HepG2 (cell line): Measurements from ENCODE around the gene MRPS31. TPM values are rescaled to one million over a fixed set of nuclear protein-coding genes. Genes with fewer than 3 reads are reported as not detected.

Experiments used
- FOSL2 ChIP-seq: sonication (generic); formaldehyde crosslinking; IDR thresholded peaks from 2 replicates; pipeline ENCODE4 v1.4.0; 2020; ENCODE audit warnings: missing genetic modification reagents
- HNF1A ChIP-seq, 2 experiments: sonication (generic) in 1 of 2; formaldehyde crosslinking in 1 of 2; IDR thresholded peaks; 2 replicates each; pipeline versions ENCODE4 v1.4.0 to v1.6.1; 2016 to 2020; ENCODE audit warnings: borderline replicate concordance in 1 of 2, low read depth in 1 of 2, mild to moderate bottlenecking in 1 of 2, missing genetic modification reagents in 1 of 2
- HNF4G ChIP-seq, 2 experiments: sonication (generic) in 1 of 2; formaldehyde crosslinking in 1 of 2; IDR thresholded peaks; 2 replicates each; pipeline versions ENCODE4 v1.4.0 to v1.6.1; 2011 to 2020; ENCODE audit warnings: borderline replicate concordance in 2 of 2, low read depth in 2 of 2, mild to moderate bottlenecking in 2 of 2, low read length in 1 of 2, missing genetic modification reagents in 1 of 2, moderate library complexity in 1 of 2
- KDM1A ChIP-seq: IDR thresholded peaks from 2 replicates; pipeline ENCODE4 v1.6.1; 2016; ENCODE audit warnings: missing compliant biosample characterization
- NR2C2 ChIP-seq: sonication (generic); formaldehyde crosslinking; IDR thresholded peaks from 2 replicates; pipeline ENCODE4 v1.4.0; 2020; ENCODE audit warnings: missing genetic modification reagents, mild to moderate bottlenecking, moderate library complexity, borderline replicate concordance
- RELA ChIP-seq: sonication (generic); formaldehyde crosslinking; IDR thresholded peaks from 2 replicates; pipeline ENCODE4 v1.4.0; 2020; ENCODE audit warnings: missing genetic modification reagents
- RXRA ChIP-seq: sonication (generic); formaldehyde crosslinking; IDR thresholded peaks from 2 replicates; pipeline ENCODE4 v1.5.1; 2020; ENCODE audit warnings: missing genetic modification reagents
- ZBTB7B ChIP-seq: sonication (generic); formaldehyde crosslinking; IDR thresholded peaks from 2 replicates; pipeline ENCODE4 v1.4.0; 2020; ENCODE audit warnings: missing genetic modification reagents
- ZNF614 ChIP-seq: IDR thresholded peaks from 2 replicates; pipeline ENCODE4 v1.6.1; 2018; ENCODE audit warnings: missing biosample characterization, missing genetic modification reagents, inconsistent platforms, borderline replicate concordance
- ZNF766 ChIP-seq: sonication (generic); formaldehyde crosslinking; IDR thresholded peaks from 2 replicates; pipeline ENCODE4 v1.5.0; 2020; ENCODE audit warnings: missing genetic modification reagents, borderline replicate concordance
- polyA plus RNA-seq, 8 experiments: library from polyadenylated mRNA; depleted of rRNA in 3 of 8; stranded (reverse) in 7 of 8; unstranded in 1 of 8; fragments of >200 nt; fragmentation: Illumina TruSeq in 4 of 8; extraction: Trizol in 4 of 8; gene quantifications; 2 replicates each; pipeline versions ENCODE4 v1.2.1 to v1.2.3, GENCODE V29; 2011 to 2016; ENCODE audit warnings: low read depth in 4 of 8, missing spikeins in 1 of 8, mixed read lengths in 1 of 8; ENCODE audit not compliant: insufficient read depth in 1 of 8
- total RNA-seq, 5 experiments: library from RNA; depleted of rRNA; stranded (reverse); fragments of >200 nt; fragmentation: Illumina TruSeq; extraction: Trizol; gene quantifications; 2 replicates each; pipeline ENCODE4 v1.2.3, GENCODE V29; 2016; ENCODE audit warnings: low read depth in 1 of 5
- TF ChIP-seq, protein P1 (sequence below): sonication (generic); formaldehyde crosslinking; IDR thresholded peaks from 2 replicates; pipeline ENCODE4 v1.5.0; 2020; ENCODE audit warnings: mild to moderate bottlenecking, missing genetic modification reagents, borderline replicate concordance
- TF ChIP-seq, protein P2 (sequence below), 2 experiments: fragments of 450-650 bp in 1 of 2; sonication (generic) in 1 of 2; formaldehyde crosslinking in 1 of 2; IDR thresholded peaks; 2 replicates each; pipeline versions ENCODE4 v1.6.1 to v1.8.0; 2016 to 2022; ENCODE audit warnings: antibody characterized with exemption in 1 of 2, mild to moderate bottlenecking in 1 of 2, missing genetic modification reagents in 1 of 2

Gene MRPS31
- total and polyA plus RNA-seq, 2 of the 13 experiments (the other 11 are each of a cell fraction or from before 2014, with no cell fraction given) = 23.7 to 34.1 TPM

DNA sequence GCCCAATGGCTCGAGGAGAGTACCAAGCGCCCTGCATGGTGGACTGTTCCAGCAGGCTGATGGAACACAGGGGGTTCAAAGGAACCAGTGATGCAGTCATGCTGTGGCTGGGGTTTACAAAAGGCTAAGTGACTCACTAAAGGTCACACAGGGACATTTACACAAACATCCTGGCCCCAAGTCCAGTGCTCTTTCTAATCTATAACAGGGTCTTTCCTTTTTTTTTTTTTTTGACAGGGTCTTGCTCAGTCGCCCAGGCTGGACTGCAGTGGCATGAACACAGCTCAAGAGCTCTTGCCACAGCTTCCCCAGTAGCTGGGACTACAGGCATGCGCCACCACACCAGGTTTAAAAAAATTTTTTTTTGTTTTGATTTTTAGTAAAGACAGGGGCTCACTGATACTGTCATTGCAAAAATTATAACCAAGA is 15.6 kb upstream of the MRPS31 start (continued):
- TF ChIP-seq, protein P1, sequence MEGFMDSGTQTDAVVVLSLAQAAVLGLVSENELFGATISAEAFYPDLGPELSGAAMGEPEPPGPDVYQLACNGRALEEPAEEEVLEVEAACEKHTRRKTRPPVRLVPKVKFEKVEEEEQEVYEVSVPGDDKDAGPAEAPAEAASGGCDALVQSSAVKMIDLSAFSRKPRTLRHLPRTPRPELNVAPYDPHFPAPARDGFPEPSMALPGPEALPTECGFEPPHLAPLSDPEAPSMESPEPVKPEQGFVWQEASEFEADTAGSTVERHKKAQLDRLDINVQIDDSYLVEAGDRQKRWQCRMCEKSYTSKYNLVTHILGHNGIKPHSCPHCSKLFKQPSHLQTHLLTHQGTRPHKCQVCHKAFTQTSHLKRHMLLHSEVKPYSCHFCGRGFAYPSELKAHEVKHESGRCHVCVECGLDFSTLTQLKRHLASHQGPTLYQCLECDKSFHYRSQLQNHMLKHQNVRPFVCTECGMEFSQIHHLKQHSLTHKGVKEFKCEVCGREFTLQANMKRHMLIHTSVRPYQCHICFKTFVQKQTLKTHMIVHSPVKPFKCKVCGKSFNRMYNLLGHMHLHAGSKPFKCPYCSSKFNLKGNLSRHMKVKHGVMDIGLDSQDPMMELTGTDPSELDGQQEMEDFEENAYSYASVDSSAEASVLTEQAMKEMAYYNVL (CRISPR knock-in tag) = 0 out of 2 replicates have a peak, but pooled peaks have one; percentile 59
- TF ChIP-seq RELA (CRISPR knock-in tag) (no peak), RXRA (peak; percentile 97), ZNF614 (CRISPR knock-in tag) (peak; percentile 41; the same call in 1 of the 2 replicates), HNF1A (IDR thresholded peaks at IDR 0.05; ENCODE audit: low read depth) (no peak), HNF1A (CRISPR knock-in tag; IDR thresholded peaks at IDR 0.05; ENCODE audit: borderline replicate concordance) (0 out of 2 replicates have a peak, but pooled peaks have one; percentile 43), KDM1A (CRISPR knock-in tag) (peak; percentile 71; the same call in 1 of the 2 replicates), FOSL2 (CRISPR knock-in tag) (peak; percentile 99), ZNF766 (CRISPR knock-in tag) (no peak), HNF4G (IDR thresholded peaks at IDR 0.05; ENCODE audit: borderline replicate concordance, low read depth, low read length) (peak; percentile 74), HNF4G (CRISPR knock-in tag; IDR thresholded peaks at IDR 0.05; ENCODE audit: borderline replicate concordance, low read depth) (no peak; the same call in 1 of the 2 replicates), ZBTB7B (CRISPR knock-in tag) (peak; percentile 98; the same call in 1 of the 2 replicates), NR2C2 (CRISPR knock-in tag) (peak; percentile 56; the same call in 1 of the 2 replicates)
- TF ChIP-seq, protein P2, sequence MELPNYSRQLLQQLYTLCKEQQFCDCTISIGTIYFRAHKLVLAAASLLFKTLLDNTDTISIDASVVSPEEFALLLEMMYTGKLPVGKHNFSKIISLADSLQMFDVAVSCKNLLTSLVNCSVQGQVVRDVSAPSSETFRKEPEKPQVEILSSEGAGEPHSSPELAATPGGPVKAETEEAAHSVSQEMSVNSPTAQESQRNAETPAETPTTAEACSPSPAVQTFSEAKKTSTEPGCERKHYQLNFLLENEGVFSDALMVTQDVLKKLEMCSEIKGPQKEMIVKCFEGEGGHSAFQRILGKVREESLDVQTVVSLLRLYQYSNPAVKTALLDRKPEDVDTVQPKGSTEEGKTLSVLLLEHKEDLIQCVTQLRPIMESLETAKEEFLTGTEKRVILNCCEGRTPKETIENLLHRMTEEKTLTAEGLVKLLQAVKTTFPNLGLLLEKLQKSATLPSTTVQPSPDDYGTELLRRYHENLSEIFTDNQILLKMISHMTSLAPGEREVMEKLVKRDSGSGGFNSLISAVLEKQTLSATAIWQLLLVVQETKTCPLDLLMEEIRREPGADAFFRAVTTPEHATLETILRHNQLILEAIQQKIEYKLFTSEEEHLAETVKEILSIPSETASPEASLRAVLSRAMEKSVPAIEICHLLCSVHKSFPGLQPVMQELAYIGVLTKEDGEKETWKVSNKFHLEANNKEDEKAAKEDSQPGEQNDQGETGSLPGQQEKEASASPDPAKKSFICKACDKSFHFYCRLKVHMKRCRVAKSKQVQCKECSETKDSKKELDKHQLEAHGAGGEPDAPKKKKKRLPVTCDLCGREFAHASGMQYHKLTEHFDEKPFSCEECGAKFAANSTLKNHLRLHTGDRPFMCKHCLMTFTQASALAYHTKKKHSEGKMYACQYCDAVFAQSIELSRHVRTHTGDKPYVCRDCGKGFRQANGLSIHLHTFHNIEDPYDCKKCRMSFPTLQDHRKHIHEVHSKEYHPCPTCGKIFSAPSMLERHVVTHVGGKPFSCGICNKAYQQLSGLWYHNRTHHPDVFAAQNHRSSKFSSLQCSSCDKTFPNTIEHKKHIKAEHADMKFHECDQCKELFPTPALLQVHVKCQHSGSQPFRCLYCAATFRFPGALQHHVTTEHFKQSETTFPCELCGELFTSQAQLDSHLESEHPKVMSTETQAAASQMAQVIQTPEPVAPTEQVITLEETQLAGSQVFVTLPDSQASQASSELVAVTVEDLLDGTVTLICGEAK (IDR thresholded peaks at IDR 0.05) = no peak
- TF ChIP-seq, protein P2 (CRISPR knock-in tag; IDR thresholded peaks at IDR 0.05) = no peak; the same call in 1 of the 2 replicates
